HG02840 (cell line): ENCODE measurements around the gene NQO2.
"Not testable (repeated sequence)": the region's sequence is repeated elsewhere in the genome, so short reads cannot be mapped to it uniquely, and the experiment has no call there.

Source experiments
- ATAC-seq: cut with Tn5 transposase; IDR thresholded peaks from one replicate; pipeline ENCODE4 v1.9.1; 2021; ENCODE audit warnings: mild to moderate bottlenecking, moderate library complexity, moderate number of reproducible peaks; ENCODE audit not compliant: unreplicated experiment, low FRiP score

NQO2 gene

DNA sequence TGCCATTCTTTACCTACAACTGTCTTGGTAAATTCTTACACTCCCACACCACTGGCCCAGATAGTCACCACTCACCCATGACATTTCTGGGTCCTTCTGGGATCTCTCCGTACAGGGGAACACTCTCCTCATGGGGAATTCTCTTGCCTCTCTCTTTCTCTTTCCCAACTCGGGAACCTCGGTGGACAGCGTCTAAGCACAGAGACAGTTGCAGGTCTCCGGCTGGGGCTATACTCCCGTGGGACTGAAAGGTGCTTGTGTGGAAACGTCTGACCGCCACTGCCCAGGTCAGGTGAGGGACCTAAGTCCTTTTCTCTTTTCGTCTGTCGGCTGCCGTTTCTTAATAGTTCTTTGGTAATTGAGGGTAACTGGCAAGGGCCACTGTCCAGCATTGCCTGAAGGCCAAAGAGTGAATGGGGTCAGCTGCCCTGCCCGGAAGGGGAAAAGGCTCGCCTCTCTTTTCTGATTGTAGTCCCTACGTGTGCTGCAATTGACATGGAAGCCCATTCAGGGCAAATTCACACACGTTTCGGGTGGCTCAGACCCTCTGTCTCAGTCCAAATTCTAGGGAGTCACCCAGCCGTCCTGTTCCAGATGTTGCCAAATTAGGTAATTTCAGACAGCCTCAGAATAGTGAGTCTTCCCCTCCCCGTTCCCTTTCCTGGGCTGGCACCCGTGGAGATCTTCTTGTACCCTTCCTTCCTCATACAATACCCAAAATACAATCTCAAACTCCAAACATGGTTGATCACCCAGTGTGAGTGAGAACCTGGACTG lies 37.4 kb downstream of the NQO2 start:
- ATAC-seq = no peak

DNA sequence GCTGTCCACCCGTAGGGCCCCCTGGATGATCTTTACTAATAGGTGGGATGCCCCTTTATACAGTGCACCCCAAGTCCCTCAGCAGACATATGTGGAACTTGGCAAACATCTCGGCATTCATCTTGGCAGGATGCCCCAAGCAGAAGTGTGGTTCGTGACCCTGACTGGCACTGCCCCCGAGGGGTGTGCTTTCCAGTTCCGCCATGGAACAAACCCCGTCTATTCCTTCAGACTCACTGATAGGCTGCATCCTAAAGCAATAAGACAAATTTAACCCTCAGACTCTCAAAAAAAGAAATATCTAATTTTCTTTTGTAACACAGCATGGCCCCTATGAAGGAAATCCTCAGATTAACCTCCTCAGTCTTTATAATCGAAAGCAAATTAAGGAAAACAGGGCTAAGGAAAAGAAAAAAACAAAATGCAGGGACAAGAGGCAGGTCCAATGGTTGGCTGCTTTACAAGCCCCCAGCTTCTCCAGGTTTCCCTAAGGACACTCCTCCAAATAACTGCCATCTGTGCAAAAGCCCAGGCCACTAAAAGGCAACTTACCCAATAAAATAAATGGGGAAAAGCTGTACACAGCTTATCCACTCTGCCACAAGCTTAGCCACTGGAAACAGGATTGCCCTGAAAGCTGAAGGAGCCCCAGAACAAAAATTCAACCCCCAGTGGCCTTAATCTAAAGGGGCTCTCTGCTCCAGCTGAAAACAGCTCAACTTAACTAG lies 38.1 kb downstream of the NQO2 start:
- no peak for ATAC-seq

DNA sequence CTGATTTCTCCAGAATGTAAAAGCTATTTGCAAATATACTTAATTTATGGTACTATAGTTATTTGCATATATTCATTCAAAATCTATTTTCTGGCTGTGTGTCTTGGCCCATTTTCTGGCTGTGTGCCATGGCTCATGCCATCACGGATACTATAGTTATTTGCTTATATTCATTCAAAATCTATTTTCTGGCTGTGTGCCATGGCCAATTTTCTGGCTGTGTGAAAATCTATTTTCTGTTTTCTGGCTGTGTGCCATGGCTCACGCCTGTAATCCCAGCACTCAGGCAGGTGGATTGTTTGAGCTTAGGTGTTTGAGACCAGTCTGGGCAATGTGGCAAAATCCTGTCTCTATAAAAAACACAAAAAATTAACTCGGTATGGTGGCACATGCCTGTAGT lies 39.7 kb downstream of the NQO2 start:
- ATAC-seq = no peak

DNA sequence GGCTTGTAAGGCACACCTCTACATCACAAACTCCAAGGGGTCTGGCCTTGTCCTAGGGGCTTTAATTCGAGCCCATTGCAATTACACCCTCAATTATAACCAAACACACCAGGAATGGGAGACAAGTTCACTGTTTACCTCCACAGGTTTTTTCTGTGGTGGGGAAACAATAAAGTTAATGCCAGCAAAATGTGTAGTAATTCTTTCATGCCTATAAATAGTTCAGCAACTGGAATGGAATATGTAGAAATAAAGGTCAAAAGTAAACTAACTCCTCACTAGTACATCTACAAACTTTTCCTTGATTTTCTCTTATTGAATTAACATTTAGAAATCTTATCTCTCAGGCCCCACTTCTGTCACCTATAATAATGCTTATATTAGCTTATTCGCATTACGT lies 41.5 kb downstream of the NQO2 start:
- no peak for ATAC-seq

DNA sequence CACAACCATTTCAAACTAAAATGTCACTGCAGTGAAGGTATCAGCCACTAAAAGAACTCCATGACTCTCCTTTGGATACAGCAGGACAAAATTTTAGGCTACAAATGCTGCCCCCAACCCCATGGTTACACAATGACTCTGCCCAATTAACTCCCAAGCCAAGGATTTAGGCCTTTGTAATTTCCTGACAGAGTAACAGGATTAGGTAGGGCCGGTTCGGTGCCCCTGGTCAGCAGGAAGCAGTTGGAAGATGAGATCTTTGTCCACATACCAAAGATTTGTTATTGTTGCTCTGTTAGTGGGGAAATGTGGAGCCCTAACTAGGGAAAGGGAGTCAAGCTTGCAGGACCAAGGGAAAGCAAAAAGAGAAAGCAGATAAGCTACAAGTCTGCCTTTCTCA lies 41.9 kb downstream of the NQO2 start:
- no peak for ATAC-seq

DNA sequence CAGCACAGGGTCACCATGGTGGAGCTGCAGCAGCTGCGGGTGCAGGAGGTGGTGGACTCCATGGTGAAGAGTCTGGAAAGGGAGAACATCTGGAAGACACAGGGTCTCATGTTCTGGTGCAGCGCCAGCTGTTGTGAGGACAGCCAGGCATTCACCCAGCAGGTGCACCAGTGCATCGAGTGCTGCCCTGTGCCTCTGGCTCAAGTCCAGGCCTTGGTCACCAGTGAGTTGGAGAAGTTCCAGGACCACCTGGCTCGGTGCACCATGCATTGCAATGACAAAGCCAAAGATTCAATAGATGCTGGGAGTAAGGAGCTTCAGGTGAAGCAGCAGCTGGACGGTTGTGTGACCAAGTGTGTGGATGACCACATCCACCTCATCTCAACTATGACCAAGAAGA lies 45.7 kb downstream of the NQO2 start:
- no peak for ATAC-seq

DNA sequence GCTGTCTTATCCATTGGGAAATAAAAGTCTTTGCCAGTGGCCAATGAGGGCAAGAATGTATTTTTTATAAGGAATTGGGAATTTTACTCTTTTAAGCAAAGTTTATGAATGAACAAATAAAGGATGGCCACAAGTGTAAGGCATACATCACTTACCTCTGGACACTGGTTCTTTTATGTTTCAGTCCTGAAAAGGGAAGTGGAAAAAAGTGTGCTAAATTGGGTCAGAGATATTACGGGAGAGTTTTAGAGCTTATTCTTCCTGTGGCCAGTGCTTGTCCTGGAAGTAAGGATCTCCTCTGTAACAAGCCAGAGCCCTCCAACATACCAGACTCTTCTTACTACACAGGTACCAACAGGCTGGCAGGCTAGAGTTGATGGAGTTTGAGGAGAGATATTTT lies 46.1 kb downstream of the NQO2 start:
- no peak for ATAC-seq

DNA sequence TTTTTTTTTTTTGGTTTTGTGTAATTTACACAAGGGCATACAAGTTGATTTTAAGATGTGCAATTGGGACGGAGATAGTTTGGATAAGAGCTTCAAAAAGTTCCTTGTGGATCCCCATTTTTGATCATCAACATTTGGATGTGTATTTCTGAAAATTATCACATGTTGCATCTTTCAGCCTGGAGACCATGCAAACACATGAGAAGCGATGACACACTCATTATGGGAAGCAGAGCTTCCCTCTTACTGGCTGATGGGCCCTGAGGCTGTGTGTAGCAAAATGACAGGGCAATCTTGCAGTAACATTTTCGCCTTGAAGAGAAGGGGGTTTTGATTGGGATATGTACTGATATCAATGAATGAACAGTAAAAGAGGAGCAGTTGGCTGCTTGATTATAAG lies 46.6 kb downstream of the NQO2 start:
- no peak for ATAC-seq

DNA sequence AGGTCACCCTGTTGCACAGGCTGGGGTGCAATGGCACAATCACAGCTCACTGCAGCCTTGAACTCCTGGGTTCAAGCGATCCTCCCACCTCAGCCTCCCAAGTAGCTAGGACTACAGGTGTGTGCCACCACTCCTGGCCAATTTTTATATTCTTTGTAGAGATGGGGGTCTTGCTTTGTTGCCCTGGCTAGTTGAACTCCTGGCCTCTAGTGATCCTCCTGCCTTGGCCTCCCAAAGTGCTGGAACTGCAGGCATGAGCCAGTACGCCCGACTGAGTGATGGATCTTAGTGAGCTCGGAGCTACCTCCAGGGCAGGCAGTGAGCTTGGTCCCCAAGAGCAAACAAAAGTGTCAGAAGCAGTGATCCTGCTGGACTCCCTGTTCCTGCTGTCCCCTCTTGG lies 48.3 kb downstream of the NQO2 start:
- not testable (repeated sequence) for ATAC-seq

DNA sequence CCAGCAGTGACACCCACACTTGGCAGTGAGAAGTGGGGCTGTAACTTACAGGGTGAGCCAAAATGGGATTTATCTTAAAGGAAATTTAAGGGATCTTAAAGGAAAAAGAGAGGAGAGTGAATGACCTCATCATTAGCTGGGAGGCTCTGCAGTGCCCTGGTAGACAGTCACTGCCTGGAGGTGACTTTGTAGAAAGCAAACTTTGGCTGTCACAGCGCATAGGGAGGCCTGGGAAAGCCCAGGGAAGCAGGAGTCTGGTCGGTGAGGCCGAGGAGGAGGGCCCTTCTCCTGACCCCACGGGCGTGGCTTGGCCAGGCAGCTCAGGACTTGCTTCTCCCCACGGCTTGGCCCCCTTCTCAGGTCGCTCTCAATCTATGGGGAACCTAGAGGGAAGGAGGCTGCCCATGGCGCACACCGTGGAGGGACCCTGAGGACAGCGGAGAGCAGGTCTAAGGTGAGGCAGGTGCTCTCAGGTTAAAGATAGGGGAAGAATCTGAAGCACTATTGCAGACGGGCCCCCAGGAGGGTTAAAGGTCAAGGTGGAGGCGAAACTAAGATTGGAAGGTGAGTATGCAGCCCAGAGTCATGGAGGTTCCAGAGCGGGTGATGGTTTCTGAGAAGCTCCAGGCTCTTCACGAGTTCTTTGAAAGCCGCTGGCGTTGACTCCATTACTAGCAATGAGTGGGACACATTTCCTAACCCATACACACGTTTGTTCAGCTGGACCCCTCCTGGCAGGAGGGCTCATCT lies 53.0 kb downstream of the NQO2 start:
- ATAC-seq = no peak

DNA sequence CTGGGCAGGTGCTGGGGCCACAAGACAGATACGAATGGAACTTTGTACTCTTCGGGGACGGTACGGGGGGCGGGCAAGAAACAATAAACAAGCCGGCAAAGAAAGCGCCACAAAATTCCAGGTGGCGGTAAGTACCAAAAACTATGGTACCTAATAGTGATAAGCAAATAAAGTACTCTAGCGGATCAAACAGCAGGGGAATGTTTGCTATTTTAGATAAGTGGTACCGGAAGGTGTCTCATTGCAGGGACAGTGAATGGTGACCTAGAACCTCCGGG lies 53.5 kb downstream of the NQO2 start:
- ATAC-seq = no peak

DNA sequence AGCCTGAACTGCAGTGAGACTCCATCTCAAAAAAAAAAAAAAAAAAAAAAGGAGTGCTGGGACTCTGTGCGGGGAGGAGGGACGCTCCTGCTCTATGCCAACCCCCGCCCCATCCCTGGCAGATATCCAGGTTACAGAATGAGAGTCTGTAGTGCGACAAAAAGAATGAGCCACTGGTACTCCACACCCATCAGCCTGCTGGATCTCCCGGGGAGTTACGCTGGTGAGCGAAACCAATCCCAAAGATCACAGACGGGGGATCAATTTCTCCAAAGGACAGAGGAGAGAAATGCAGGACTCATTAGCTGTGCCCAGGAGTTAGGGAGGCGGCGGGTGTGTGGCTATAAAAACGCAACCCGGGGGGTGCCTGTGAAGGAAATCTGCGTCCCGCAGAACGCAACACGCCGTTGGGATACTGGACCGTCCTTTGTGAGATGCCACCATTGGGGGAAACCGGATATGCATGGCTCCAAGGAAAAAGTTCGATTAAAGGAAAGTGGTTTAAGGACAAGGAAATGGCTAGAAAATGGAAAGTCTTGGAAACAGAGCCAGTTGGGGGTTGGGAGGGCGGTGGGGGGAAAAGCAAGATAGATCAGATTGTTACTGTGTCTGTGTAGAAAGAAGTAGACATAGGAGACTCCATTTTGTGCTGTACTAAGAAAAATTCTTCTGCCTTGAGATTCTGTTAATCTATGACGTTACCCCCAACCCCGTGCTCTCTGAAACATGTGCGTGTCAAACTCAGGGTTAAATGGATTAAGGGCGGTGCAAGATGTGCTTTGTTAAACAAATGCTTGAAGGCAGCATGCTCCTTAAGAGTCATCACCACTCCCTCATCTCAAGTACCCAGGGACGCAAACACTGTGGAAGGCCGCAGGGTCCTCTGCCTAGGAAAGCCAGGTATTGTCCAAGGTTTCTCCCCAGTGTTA lies 54.8 kb downstream of the NQO2 start:
- ATAC-seq = not testable (repeated sequence)

DNA sequence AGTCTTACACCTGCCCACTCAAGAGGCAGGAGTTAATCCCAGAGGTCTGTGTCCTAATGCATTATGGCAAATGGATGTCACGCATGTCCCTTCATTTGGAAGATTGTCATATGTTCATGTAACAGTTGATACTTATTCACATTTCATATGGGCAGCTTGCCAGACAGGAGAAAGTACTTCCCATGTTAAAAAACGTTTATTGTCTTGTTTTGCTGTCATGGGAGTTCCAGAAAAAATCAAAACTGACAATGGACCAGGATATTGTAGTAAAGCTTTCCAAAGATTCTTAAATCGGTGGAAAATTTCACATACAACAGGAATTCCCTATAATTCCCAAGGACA lies 55.4 kb downstream of the NQO2 start:
- ATAC-seq = not testable (repeated sequence)

DNA sequence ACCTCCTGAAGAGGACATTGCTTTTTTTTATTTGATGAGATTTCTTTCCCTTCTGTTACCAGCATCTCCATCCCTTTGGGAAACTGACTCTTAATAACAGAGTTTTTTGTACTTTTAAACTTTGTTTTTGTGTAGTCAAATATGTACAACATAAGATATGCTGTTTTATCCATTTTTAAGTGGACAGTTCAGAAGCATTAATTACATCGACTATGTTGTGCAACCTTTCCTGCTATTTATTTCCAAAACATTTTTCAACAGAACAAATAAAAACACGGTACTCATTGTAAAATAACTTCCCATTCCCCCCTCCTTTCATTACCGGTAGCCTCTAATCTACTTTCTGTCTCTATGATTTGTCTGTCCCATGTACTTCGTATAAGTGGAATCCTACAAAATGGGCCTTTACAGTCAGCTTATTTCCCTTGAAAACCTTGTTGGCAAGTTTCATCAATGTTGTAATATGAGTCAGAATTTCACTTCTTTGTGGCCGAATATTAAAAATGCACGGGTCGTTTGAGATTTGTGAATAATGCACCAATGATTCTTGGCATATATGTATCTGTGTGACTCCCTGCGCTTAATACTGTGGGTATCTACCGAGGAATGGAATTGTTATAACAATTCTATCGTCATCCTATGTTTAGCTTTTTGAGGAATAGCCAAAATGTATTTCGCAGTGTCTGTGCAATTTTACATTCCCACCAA lies 57.5 kb downstream of the NQO2 start:
- no peak for ATAC-seq

DNA sequence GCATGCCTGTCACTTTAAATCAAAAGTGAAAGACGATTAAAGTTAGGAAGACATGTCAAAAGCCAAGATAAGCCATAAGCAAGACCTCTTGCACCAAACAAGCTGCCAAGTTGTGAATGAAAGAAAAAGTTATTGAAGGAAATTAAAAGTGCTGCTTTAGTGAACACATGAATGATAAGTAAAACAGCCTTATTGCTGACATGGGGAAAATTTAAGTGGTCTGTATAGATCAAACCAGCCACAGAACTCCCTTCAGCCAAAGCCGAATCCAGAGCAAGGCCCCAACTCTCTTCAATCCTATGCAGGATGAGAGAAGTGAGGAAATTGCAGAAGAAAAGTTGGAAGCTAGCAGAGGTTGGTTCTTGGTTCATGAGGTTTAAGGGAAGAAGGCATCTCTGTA lies 59.3 kb downstream of the NQO2 start:
- no peak for ATAC-seq

DNA sequence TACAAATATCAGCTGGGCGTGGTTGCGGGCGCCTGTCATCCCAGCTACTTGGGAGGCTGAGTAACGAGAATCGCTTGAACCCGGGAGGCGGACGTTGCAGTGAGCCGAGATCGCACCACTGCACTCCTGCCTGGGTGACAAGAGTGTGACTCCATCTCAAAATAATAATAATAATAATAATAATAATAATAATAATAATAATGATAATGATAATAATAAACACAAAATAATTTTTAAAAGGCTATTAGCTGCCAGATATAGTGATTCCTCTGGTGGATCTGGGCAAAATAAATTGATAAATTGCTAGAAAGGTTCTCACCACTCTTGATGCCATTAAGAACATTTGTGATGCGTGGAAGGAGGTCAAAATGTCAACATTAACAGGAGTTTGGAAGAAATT lies 60.4 kb downstream of the NQO2 start:
- ATAC-seq = not testable (repeated sequence)

DNA sequence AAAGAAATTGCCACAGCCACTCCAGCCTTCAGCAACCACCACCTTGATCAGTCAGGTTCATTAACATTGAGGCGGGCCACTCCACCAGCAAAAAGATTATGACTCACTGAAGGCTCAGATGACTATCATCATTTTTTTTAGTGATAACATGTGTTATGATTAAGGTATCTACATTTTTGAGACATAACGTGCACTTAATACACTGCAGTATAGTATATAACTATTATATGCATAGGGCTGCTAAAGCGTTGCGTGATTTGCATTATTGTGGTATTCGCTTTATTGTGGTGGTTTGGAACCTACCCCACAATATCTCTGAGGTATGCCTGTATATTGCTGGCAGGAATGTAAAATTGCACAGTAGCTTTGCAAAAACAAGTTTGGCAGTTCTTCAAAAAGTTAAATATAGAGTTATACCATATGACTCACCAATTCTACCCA lies 61.8 kb downstream of the NQO2 start:
- ATAC-seq = no peak

DNA sequence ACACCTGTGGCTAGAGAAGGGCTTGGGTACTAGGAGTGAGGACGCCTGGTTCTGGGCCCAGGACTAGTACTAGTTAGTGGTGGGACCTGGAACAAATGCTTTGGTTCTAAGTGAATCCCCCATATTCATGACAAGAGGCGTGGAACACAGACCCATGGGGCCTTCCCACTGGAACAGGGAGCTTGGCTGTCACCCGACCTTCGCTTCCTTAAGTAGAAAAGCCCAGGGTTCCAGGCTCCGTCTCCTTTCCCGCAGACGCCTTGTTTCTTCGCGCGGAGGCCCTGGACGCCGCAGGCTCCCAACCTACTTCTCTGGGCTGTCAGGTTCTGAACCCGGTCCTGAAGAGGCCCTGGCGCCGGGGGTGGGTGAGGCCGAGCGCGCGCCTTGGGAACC lies 63.6 kb downstream of the NQO2 start:
- ATAC-seq = not testable (repeated sequence)

DNA sequence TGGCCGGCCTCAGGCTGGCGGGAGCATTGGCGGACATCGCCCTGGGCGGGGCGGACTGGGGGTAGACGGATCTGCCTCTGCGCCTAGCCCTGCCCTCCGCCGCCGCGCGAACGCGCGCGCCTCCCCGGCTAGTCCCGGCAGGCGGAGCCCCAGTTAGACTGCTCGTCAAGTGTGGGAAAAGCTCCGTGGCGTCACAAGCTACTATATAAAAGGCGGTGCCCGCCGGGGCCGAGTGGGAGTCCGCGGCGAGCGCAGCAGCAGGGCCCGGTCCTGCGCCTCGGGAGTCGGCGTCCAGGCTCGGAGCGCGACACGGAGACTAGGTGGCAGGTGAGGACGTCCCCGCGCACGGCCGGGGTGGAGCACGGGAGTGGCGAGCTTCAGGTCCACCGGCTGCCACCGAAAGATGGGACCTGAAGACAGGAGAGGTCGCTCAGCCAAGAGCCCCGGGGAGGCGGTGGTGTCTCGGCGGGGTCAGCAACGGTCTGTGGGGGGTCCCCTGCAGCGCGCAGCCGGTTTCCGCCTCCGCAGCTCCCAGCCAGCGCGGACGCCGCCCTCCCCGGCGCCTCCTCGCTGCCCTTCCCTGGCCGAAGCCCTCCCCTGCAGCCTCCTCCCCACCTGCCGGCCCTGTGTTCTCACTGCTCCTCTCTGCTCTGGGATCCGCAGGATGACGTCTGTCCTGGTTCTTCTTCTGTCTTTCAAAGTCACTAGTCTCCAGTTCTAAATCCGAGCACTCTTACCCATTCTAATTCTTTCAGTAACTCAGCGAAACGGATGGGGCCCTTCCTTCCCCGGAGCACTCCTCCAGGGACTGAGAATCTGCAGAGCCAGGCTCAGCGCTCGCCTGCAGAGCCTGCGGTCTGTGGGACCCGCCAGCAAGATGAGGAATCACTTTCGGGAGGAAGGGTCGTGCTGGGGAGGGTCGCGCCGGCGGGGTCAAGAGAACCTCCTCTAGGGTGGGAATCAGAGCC lies 64.3 kb downstream of the NQO2 start:
- ATAC-seq = peak; percentile 61
